Measurements from ENCODE around the gene PGF.

The PGF gene

GRCh38 chr14:74904635-74905503 is 50.5 kb downstream of the PGF start:
- no peak overlapping the region for H3K4me3 ChIP-seq (ENCODE audit: low read depth, low read length)
- DNase-seq (ENCODE audit: low read depth), result no peak
- no peak for TF ChIP-seq CTCF (IDR thresholded peaks at IDR 0.05; ENCODE audit: insufficient read depth, low read depth, low read length, missing control alignments)

GRCh38 chr14:74902941-74903705 is 52.3 kb downstream of the PGF start:
- no peak for DNase-seq (ENCODE audit: low read depth)
- no peak for TF ChIP-seq CTCF (IDR thresholded peaks at IDR 0.05; ENCODE audit: insufficient read depth, low read depth, low read length, missing control alignments)
- H3K4me3 ChIP-seq (ENCODE audit: low read depth, low read length), result no peak overlapping the region

GRCh38 chr14:74898694-74899093 is 56.7 kb downstream of the PGF start:
- H3K4me3 ChIP-seq (ENCODE audit: low read depth, low read length), result no peak overlapping the region
- TF ChIP-seq CTCF (IDR thresholded peaks at IDR 0.05; ENCODE audit: insufficient read depth, low read depth, low read length, missing control alignments), result no peak
- DNase-seq (ENCODE audit: low read depth), result no peak

- no peak for TF ChIP-seq CTCF (IDR thresholded peaks at IDR 0.05; ENCODE audit: insufficient read depth, low read depth, low read length, missing control alignments)
- DNase-seq (ENCODE audit: low read depth), result no peak
- H3K4me3 ChIP-seq (ENCODE audit: low read depth, low read length), result no peak overlapping the region
Measured at GRCh38 chr14:74898083-74898482, 57.3 kb downstream of the PGF start.

- DNase-seq (ENCODE audit: low read depth), result no peak
- H3K4me3 ChIP-seq (ENCODE audit: low read depth, low read length), result no peak overlapping the region
- TF ChIP-seq CTCF (IDR thresholded peaks at IDR 0.05; ENCODE audit: insufficient read depth, low read depth, low read length, missing control alignments), result no peak
Measured at GRCh38 chr14:74897642-74898041, 57.8 kb downstream of the PGF start.

GRCh38 chr14:74896400-74896799 is 59.0 kb downstream of the PGF start:
- TF ChIP-seq CTCF (IDR thresholded peaks at IDR 0.05; ENCODE audit: insufficient read depth, low read depth, low read length, missing control alignments), result no peak
- DNase-seq (ENCODE audit: low read depth), result no peak
- H3K4me3 ChIP-seq (ENCODE audit: low read depth, low read length), result no peak overlapping the region

All from GM12865 (cell line).